Measurements from ENCODE around the gene IRF2BP1.

Gene IRF2BP1

DNA sequence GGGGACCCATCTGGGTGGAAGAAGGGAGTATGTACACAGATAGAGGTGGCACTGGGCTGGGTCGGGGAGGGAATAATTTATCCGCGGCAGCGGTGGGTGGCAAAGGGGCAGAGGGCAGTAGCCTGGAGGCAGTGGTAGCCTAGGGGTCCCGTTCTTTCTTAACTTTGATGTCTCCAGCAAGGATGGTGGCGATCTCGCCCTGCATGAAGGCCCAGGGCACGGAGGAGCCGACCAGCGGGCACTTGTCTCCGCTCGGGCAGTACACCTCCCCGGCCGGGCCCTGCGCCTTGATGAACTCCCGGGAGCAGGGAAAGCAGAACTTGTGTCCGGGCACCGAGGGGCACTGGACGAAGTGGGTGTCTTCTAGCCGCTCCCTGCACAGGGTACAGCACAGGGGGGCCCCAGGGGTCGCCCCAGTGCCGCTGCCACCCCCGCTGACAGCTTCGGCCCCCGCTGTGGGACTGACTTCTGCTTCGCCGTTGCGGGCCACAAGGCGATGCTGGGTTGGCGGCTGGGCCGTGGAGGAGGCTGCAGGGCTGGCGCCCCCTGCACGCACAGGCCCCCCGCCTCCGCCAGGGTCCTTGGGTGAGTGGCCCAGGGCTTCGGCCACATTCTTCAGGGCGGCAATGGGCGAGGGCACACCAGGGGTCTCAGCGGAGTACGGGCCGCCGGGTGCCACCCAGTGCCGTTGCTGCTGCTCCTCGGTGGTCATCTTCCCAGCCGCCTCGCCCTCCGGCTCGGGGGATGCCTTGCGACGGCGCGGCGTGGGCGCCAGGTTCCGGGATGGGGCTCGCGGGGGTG is 1.9 kb downstream of the IRF2BP1 start:
- ChIA-PET CTCF (interaction anchor here (0.6 to 8.8 kb wide), 10 partner anchors 10 to 380 kb away, joined by 3 to 91 read pairs (median 4); partner anchors contain the start of genes FOXA3 and SYMPK), POLR2A (interaction anchor here (1.0 to 4.1 kb wide), 5 partner anchors 18 to 112 kb away, joined by 3 to 46 read pairs (median 7); partner anchors contain the start of genes CCDC61, MYPOP and SYMPK)
- Histone ChIP-seq H3K4me3 (ENCODE audit: low read depth, low read length) (no peak overlapping the region), H3K27ac (ENCODE audit: extremely low read depth, low read depth, low read length) (peak overlapping the region; percentile 28), H3K36me3 (ENCODE audit: control insufficient read depth in 2 of 2, insufficient read depth in 1 of 2, low read length in 2 of 2) (peaks cover 0 to 16% of the 10 kb centered on the region in 2 experiments; a peak in 2 of 3 replicates), H3K9me3 (ENCODE audit: control insufficient read depth, insufficient read depth, low read depth, low read length) (no peaks in the 10 kb centered on the region), H3K4me1 (ENCODE audit: control insufficient read depth, insufficient read depth, low read length) (peaks cover 13% of the 10 kb centered on the region)
- TF ChIP-seq ZBTB1 (tag by site-specific recombination; IDR thresholded peaks at IDR 0.05) (no peak), GLIS2 (tag by site-specific recombination; IDR thresholded peaks at IDR 0.05) (peak; percentile 72), ZNF223 (tag by site-specific recombination; IDR thresholded peaks at IDR 0.05) (no peak), ZNF837 (tag by site-specific recombination; IDR thresholded peaks at IDR 0.05) (no peak)
- TF ChIP-seq, protein P1, sequence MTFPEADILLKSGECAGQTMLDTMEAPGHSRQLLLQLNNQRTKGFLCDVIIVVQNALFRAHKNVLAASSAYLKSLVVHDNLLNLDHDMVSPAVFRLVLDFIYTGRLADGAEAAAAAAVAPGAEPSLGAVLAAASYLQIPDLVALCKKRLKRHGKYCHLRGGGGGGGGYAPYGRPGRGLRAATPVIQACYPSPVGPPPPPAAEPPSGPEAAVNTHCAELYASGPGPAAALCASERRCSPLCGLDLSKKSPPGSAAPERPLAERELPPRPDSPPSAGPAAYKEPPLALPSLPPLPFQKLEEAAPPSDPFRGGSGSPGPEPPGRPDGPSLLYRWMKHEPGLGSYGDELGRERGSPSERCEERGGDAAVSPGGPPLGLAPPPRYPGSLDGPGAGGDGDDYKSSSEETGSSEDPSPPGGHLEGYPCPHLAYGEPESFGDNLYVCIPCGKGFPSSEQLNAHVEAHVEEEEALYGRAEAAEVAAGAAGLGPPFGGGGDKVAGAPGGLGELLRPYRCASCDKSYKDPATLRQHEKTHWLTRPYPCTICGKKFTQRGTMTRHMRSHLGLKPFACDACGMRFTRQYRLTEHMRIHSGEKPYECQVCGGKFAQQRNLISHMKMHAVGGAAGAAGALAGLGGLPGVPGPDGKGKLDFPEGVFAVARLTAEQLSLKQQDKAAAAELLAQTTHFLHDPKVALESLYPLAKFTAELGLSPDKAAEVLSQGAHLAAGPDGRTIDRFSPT (tag by site-specific recombination; IDR thresholded peaks at IDR 0.05), result peak; percentile 51; the same call in 1 of the 2 replicates

- Histone ChIP-seq H3K9me3 (ENCODE audit: control insufficient read depth, insufficient read depth, low read depth, low read length) (no peaks in the 10 kb centered on the region), H3K36me3 (ENCODE audit: control insufficient read depth in 2 of 2, insufficient read depth in 1 of 2, low read length in 2 of 2) (peaks cover 0 to 16% of the 10 kb centered on the region in 2 experiments; a peak in 1 of 3 replicates), H3K27ac (ENCODE audit: extremely low read depth, low read depth, low read length) (peak overlapping the region; percentile 28), H3K4me3 (ENCODE audit: low read depth, low read length) (no peak overlapping the region), H3K4me1 (ENCODE audit: control insufficient read depth, insufficient read depth, low read length) (peaks cover 13% of the 10 kb centered on the region)
- ChIA-PET CTCF (interaction anchor here (0.6 to 8.8 kb wide), 12 partner anchors 9 to 380 kb away, joined by 3 to 91 read pairs (median 4); partner anchors contain the start of genes FOXA3 and SYMPK), POLR2A (interaction anchor here (1.4 to 2.3 kb wide), 2 partner anchors 66 to 114 kb away, joined by 5 to 7 read pairs; partner anchors contain the start of gene SIX5)
- TF ChIP-seq ZSCAN30 (tag by site-specific recombination; IDR thresholded peaks at IDR 0.05), result no peak
- TF ChIP-seq, protein P2, sequence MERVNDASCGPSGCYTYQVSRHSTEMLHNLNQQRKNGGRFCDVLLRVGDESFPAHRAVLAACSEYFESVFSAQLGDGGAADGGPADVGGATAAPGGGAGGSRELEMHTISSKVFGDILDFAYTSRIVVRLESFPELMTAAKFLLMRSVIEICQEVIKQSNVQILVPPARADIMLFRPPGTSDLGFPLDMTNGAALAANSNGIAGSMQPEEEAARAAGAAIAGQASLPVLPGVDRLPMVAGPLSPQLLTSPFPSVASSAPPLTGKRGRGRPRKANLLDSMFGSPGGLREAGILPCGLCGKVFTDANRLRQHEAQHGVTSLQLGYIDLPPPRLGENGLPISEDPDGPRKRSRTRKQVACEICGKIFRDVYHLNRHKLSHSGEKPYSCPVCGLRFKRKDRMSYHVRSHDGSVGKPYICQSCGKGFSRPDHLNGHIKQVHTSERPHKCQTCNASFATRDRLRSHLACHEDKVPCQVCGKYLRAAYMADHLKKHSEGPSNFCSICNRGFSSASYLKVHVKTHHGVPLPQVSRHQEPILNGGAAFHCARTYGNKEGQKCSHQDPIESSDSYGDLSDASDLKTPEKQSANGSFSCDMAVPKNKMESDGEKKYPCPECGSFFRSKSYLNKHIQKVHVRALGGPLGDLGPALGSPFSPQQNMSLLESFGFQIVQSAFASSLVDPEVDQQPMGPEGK (tag by site-specific recombination; IDR thresholded peaks at IDR 0.05), result peak; percentile 32; the same call in 1 of the 2 replicates
- TF ChIP-seq ZBTB48 (tag by site-specific recombination; IDR thresholded peaks at IDR 0.05), result peak; percentile 16; the same call in 1 of the 2 replicates
Measured at GRCh38 chr19:45883586-45883880, 2.4 kb downstream of the IRF2BP1 start.

- Histone ChIP-seq H3K36me3 (ENCODE audit: control insufficient read depth in 2 of 2, insufficient read depth in 1 of 2, low read length in 2 of 2) (peaks cover 0 to 16% of the 10 kb centered on the region in 2 experiments; a peak in 1 of 3 replicates), H3K4me1 (ENCODE audit: control insufficient read depth, insufficient read depth, low read length) (peaks cover 13% of the 10 kb centered on the region), H3K4me3 (ENCODE audit: low read depth, low read length) (peak overlapping the region; percentile 23), H3K9me3 (ENCODE audit: control insufficient read depth, insufficient read depth, low read depth, low read length) (no peaks in the 10 kb centered on the region), H3K27ac (ENCODE audit: extremely low read depth, low read depth, low read length) (no peak overlapping the region)
- POLR2A ChIA-PET, result interaction anchor here (0.5 to 4.4 kb wide), 11 partner anchors 13 to 416 kb away, joined by 3 to 39 read pairs (median 5); partner anchors contain the start of genes CCDC61, FOXA3, IGFL2 and MYPOP
- CTCF ChIA-PET, result interaction anchor here (0.6 to 8.8 kb wide), 25 partner anchors 9 to 519 kb away, joined by 3 to 91 read pairs (median 4); partner anchors contain the start of genes FOXA3, MYPOP, SIX5 and SYMPK
- TF ChIP-seq ZFP37 (tag by site-specific recombination; IDR thresholded peaks at IDR 0.05) (peak; percentile 78; the same call in 1 of the 2 replicates), ZNF174 (tag by site-specific recombination; IDR thresholded peaks at IDR 0.05) (0 out of 2 replicates have a peak, but pooled peaks have one; percentile 52), ZNF274 (IDR thresholded peaks at IDR 0.05; ENCODE audit: low read length) (no peak), ZNF274 (tag by site-specific recombination; IDR thresholded peaks at IDR 0.05; ENCODE audit: borderline replicate concordance) (no peak), ZNF292 (tag by site-specific recombination; IDR thresholded peaks at IDR 0.05; ENCODE audit: borderline replicate concordance, low read depth) (no peak)
- TF ChIP-seq, protein P3, sequence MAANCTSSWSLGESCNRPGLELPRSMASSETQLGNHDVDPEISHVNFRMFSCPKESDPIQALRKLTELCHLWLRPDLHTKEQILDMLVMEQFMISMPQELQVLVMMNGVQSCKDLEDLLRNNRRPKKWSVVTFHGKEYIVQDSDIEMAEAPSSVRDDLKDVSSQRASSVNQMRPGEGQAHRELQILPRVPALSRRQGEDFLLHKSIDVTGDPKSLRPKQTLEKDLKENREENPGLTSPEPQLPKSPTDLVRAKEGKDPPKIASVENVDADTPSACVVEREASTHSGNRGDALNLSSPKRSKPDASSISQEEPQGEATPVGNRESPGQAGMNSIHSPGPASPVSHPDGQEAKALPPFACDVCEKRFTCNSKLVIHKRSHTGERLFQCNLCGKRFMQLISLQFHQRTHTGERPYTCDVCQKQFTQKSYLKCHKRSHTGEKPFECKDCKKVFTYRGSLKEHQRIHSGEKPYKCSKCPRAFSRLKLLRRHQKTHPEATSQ (tag by site-specific recombination; IDR thresholded peaks at IDR 0.05), result 0 out of 2 replicates have a peak, but pooled peaks have one; percentile 33
- TF ChIP-seq, protein P4, sequence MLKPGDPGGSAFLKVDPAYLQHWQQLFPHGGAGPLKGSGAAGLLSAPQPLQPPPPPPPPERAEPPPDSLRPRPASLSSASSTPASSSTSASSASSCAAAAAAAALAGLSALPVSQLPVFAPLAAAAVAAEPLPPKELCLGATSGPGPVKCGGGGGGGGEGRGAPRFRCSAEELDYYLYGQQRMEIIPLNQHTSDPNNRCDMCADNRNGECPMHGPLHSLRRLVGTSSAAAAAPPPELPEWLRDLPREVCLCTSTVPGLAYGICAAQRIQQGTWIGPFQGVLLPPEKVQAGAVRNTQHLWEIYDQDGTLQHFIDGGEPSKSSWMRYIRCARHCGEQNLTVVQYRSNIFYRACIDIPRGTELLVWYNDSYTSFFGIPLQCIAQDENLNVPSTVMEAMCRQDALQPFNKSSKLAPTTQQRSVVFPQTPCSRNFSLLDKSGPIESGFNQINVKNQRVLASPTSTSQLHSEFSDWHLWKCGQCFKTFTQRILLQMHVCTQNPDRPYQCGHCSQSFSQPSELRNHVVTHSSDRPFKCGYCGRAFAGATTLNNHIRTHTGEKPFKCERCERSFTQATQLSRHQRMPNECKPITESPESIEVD (tag by site-specific recombination; IDR thresholded peaks at IDR 0.05), result no peak
- TF ChIP-seq, protein P5, sequence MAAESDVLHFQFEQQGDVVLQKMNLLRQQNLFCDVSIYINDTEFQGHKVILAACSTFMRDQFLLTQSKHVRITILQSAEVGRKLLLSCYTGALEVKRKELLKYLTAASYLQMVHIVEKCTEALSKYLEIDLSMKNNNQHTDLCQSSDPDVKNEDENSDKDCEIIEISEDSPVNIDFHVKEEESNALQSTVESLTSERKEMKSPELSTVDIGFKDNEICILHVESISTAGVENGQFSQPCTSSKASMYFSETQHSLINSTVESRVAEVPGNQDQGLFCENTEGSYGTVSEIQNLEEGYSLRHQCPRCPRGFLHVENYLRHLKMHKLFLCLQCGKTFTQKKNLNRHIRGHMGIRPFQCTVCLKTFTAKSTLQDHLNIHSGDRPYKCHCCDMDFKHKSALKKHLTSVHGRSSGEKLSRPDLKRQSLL (tag by site-specific recombination; IDR thresholded peaks at IDR 0.05), result no peak
Measured at GRCh38 chr19:45882652-45883585, 3.0 kb downstream of the IRF2BP1 start.

Data from HEK293 (cell line).